OCI-LY3 (cell line): ENCODE measurements around the gene DST.

ENCODE experiments used
- H2AFZ ChIP-seq: fragments of 200-600, 300-600 bp; shearing (Covaris generic); 2 replicates; pipeline ENCODE4 v1.6.0; 2014; ENCODE audit warnings: antibody characterized with exemption, low read depth, low read length
- H3K27ac ChIP-seq: fragments of 200-600, 300-600 bp; sonication (generic); 2 replicates; pipeline ENCODE4 v1.5.1; 2014; ENCODE audit warnings: mild to moderate bottlenecking, low read length, moderate library complexity, mixed read lengths
- H3K27me3 ChIP-seq: fragments of 200-600, 300-600 bp; sonication (generic); 2 replicates; pipeline ENCODE4 v1.6.1; 2014; ENCODE audit warnings: low read depth, low read length, mixed read lengths
- H3K36me3 ChIP-seq: fragments of 200-600, 300-600 bp; sonication (generic); replicated peaks from 2 replicates; pipeline ENCODE3; 2014; ENCODE audit warnings: low read depth, low read length, mixed read lengths
- H3K4me1 ChIP-seq: fragments of 300-600, 200-600 bp; sonication (generic); 2 replicates; pipeline ENCODE4 v1.6.1; 2014; ENCODE audit warnings: low read length, mixed read lengths
- H3K4me2 ChIP-seq: fragments of 200-600, 300-600 bp; sonication (generic); 2 replicates; pipeline ENCODE4 v1.6.1; 2014; ENCODE audit warnings: low read length, mixed read lengths
- H3K4me3 ChIP-seq: fragments of 300-600, 200-600 bp; sonication (generic); 2 replicates; pipeline ENCODE4 v1.5.1; 2014; ENCODE audit warnings: antibody characterized with exemption, mild to moderate bottlenecking, low read length, moderate library complexity
- H3K79me2 ChIP-seq: fragments of 300-600, 200-600 bp; shearing (Covaris generic); 2 replicates; pipeline ENCODE4 v1.6.1; 2014; ENCODE audit warnings: mild to moderate bottlenecking, low read length, mixed read lengths
- H3K9ac ChIP-seq: fragments of 300-600, 200-600 bp; shearing (Covaris generic); 2 replicates; pipeline ENCODE4 v1.6.0; 2014; ENCODE audit warnings: mild to moderate bottlenecking, low read length, moderate library complexity
- H3K9me3 ChIP-seq: fragments of 200-600, 300-600 bp; shearing (Covaris generic); 2 replicates; pipeline ENCODE4 v1.6.1; 2014; ENCODE audit warnings: low read length, mixed read lengths; ENCODE audit not compliant: insufficient read depth
- H4K20me1 ChIP-seq: fragments of 200-600, 300-600 bp; sonication (generic); 2 replicates; pipeline ENCODE4 v1.6.1; 2016; ENCODE audit warnings: low read length, mixed read lengths; ENCODE audit not compliant: insufficient read depth
- EZH2phosphoT487 ChIP-seq: fragments of 200-600 bp; shearing (Covaris generic); IDR thresholded peaks from 2 replicates; pipeline ENCODE4 v1.6.1; 2018; ENCODE audit warnings: antibody characterized with exemption, mixed run types, low read depth
- TF ChIP-seq, protein P1 (sequence below): fragments of 200-600, 300-600 bp; sonication (generic); IDR thresholded peaks from 2 replicates; pipeline ENCODE4 v1.5.1; 2014; ENCODE audit warnings: antibody characterized with exemption, low read length, low read depth

DST gene

GRCh38 chr6:56517155-56517745 lies 125.4 kb downstream of the DST start:
- Histone ChIP-seq H2AFZ (no peak overlapping the region), H3K36me3 (no peaks in the 10 kb centered on the region), H3K79me2 (no peaks in the 10 kb centered on the region)

DNA sequence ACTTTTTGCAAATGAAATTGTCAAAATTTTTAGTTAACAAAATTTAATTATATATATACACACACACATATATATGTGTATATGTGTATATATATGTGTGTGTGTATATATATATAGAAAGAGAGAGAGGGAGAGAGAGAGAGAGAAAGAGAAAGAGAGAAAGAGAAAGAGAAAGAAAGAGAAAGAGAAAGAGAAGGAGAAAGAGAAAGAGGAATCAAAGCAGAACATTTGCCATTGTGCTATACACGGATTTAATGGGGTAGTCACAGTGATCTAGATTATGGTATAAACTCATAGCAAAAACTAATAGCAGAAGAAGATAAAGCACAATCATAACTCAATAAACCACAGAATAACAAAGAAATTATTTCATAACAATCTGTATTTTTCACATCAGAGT lies 126.7 kb downstream of the DST start:
- no peak overlapping the region for H3K4me2 ChIP-seq
- no peak for TF ChIP-seq EZH2phosphoT487
- TF ChIP-seq, protein P1, sequence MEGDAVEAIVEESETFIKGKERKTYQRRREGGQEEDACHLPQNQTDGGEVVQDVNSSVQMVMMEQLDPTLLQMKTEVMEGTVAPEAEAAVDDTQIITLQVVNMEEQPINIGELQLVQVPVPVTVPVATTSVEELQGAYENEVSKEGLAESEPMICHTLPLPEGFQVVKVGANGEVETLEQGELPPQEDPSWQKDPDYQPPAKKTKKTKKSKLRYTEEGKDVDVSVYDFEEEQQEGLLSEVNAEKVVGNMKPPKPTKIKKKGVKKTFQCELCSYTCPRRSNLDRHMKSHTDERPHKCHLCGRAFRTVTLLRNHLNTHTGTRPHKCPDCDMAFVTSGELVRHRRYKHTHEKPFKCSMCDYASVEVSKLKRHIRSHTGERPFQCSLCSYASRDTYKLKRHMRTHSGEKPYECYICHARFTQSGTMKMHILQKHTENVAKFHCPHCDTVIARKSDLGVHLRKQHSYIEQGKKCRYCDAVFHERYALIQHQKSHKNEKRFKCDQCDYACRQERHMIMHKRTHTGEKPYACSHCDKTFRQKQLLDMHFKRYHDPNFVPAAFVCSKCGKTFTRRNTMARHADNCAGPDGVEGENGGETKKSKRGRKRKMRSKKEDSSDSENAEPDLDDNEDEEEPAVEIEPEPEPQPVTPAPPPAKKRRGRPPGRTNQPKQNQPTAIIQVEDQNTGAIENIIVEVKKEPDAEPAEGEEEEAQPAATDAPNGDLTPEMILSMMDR: no peak

More at GRCh38 chr6:56517155-56517745, 125.4 kb downstream of the DST start:
- no peaks in the 10 kb centered on the region for H3K27me3 ChIP-seq
- H3K4me2 ChIP-seq: no peak overlapping the region
- H3K9me3 ChIP-seq: no peaks in the 10 kb centered on the region
- H3K4me1 ChIP-seq: no peaks in the 10 kb centered on the region
- no peak overlapping the region for H3K4me3 ChIP-seq
- TF ChIP-seq, protein P1: no peak
- TF ChIP-seq EZH2phosphoT487: no peak
- H3K27ac ChIP-seq: no peak overlapping the region
- H4K20me1 ChIP-seq: no peaks in the 10 kb centered on the region
- H3K9ac ChIP-seq: no peak overlapping the region

DNA sequence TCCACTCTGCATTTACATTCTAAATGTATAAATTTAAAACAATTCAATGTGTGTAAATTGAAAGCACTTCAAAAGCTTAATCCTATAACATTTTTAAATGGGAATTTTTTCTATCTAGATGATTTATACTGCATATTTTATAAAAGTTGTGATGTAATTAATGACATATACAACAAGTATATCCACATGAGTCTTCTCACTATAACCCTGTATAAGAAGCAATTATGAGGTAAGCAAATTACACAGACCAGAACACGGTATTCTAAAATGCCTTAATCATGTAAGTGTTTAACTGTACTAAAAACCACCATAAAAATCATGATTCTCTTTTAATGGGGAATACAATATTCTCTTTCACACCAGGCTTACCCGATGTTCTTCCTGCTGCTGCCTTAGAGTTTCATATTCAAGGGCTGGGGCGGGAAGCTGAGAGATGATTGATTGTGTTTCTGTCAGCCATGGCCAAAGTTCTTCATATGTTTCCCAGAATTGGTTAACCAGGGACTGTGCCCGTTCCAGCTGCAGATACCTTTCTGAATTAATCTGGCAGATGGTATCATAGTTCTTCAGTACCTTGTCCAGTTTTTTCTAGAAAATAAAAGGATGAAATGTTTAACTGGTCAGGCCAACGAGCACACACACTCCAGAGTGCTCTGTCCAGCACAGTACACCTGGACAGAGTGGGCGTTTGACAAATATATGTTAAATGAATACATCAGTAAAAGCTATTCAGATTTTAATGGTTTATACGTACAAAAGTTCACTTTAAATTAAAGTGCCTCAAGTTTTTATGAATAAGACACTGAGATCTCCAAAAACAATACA lies 127.4 kb downstream of the DST start:
- Histone ChIP-seq H3K27me3 (no peaks in the 10 kb centered on the region), H3K9me3 (no peaks in the 10 kb centered on the region), H4K20me1 (no peaks in the 10 kb centered on the region), H3K36me3 (no peaks in the 10 kb centered on the region), H3K9ac (no peak overlapping the region), H3K4me1 (no peaks in the 10 kb centered on the region), H3K4me3 (no peak overlapping the region), H3K27ac (no peak overlapping the region), H3K79me2 (no peaks in the 10 kb centered on the region), H2AFZ (no peak overlapping the region), H3K4me2 (no peak overlapping the region)
- TF ChIP-seq, protein P1: no peak
- no peak for TF ChIP-seq EZH2phosphoT487

More for the DNA sequence above, 126.7 kb downstream of the DST start:
- H3K27ac ChIP-seq: no peak overlapping the region
- H3K9me3 ChIP-seq: no peaks in the 10 kb centered on the region
- H3K79me2 ChIP-seq: no peaks in the 10 kb centered on the region
- no peaks in the 10 kb centered on the region for H3K27me3 ChIP-seq
- no peaks in the 10 kb centered on the region for H4K20me1 ChIP-seq
- no peak overlapping the region for H2AFZ ChIP-seq
- no peaks in the 10 kb centered on the region for H3K36me3 ChIP-seq
- no peaks in the 10 kb centered on the region for H3K4me1 ChIP-seq
- no peak overlapping the region for H3K9ac ChIP-seq
- no peak overlapping the region for H3K4me3 ChIP-seq

GRCh38 chr6:56514395-56514794 lies 128.3 kb downstream of the DST start:
- Histone ChIP-seq H3K4me1 (no peaks in the 10 kb centered on the region), H3K4me3 (no peak overlapping the region), H3K9me3 (no peaks in the 10 kb centered on the region), H3K79me2 (no peaks in the 10 kb centered on the region), H3K9ac (no peak overlapping the region), H3K36me3 (no peaks in the 10 kb centered on the region), H2AFZ (no peak overlapping the region), H3K27me3 (no peaks in the 10 kb centered on the region), H4K20me1 (no peaks in the 10 kb centered on the region), H3K27ac (no peak overlapping the region), H3K4me2 (no peak overlapping the region)
- TF ChIP-seq, protein P1: no peak
- no peak for TF ChIP-seq EZH2phosphoT487
